ENCODE measurements around the gene PTPRM.

PTPRM gene

DNA sequence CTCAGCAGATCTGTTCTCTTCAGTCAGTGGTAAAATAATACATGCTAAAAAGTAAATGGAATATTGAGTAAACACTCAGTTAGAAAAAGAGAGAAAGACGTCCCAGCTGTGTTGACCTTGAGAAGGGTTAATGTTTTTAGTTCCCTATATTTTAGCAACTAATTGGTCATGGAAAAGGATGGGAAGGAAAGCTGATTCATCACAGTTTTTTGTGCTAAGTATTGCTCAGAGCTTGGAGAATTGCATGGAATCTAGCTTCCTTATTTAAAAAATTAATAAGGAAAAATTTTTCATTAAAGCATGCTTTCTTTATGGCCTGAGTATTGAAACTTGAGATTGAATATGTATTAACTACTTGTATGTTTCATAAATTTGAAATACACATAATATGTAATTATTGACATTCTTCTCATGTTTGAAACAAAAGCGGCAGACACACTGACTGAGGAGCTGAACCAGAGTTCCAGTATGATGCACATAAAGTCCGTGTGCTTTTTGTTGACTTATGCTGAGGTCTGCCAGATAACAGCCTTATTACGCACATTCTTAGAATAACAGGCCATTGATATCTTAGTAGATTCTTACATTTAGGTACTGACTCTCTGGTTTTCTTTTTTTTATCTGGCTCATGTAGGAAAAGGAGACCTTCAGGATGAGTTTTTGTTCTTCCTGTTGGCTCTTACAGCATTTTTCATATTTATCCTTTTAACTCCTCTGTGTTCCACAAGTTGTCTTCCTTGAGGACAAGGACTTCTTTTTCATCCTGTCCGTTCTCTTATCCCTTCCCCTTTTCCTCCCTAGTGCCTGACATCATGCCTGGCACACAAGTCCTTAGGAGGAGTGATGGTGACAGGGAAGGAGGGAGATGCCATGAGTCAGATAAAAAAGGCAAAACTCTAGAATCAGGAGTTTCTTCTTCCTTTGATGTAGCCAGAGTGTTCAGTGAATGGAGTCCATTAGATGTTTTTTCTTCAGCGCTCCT lies 194.1 kb downstream of the PTPRM start:
- DNase-seq = peak; percentile 47

GRCh38 chr18:7764405-7764804 lies 197.3 kb downstream of the PTPRM start:
- DNase-seq = no peak

DNA sequence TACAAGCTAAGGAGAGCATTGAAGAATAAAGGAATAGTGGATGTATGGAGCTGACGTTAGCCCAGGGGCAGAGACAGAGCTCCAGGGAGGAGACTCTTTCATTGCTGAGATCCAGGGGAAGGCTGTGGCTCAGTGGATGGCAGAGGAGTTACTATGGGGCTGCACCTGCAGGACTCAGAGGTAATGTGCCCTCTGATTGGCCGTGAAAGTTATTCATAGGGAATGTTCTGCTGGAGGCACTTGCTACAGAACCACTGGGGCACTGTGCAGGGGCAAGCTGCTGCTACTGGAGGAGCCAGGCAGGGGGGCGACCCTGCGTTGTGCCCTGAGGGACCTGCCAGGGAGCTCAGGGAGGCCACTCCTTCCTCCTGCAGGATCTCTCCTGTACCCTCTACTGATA lies 199.2 kb downstream of the PTPRM start:
- no peak for DNase-seq

- DNase-seq = no peak
Measured at GRCh38 chr18:7766817-7767216, 199.7 kb downstream of the PTPRM start.

- DNase-seq = no peak
Measured at GRCh38 chr18:7770908-7771307, 203.8 kb downstream of the PTPRM start.

DNA sequence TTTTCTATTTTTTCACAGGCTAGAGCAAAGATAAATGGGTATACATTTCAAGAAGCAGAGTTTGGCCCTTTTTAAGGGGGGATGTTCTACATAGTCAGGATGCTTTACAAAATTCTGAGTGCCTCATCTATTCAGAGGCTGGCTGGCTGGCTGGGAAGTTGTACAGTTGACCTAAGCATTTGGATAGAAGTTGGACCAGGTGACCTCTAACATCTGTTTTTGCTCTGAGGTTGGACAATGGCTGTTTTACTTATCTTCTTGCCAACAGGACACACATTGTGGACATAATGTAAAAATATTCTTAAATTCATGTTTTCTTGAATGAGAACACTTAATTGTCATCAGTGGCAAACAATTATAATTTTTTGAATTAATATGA lies 205.4 kb downstream of the PTPRM start:
- no peak for DNase-seq

DNA sequence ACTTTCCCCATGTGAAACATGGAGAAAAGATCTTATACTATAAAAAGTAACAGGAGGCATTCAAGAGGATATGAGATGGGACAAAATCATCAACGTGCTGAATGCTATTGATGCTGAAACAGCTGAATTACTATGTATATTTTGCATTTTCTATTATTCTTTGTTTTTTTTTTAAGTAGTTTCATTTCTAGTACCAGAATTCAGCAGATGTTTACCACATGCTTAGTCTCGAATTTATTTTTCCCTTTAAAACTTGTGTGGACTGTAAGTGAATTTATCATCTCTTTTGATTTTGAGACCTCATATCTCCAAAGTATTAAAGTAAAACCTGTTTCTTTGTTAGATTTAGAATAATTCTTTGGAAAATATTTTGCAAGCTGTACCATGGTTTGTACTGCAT lies 205.8 kb downstream of the PTPRM start:
- DNase-seq = no peak

GRCh38 chr18:7775128-7775527 lies 208.0 kb downstream of the PTPRM start:
- no peak for DNase-seq

GRCh38 chr18:7775843-7776242 lies 208.7 kb downstream of the PTPRM start:
- no peak for DNase-seq

DNA sequence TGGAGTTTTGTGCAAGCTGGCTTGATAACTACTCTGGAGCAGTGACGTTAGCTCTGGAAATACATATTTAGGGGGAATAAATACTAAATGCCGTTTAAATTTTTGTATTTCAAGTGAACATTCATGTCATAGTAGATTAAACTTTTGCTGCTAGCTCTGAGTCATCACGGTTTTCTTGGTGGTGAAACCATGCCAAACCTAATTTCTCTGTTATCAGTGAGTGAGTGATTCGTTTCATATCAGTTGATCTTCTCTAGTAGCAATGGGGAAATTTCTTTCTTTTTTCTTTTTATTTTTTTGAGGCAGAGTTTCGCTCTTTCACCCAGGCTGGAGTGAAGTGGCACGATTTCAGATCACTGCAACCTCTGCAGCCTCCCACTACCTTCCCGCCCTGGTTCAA lies 211.1 kb downstream of the PTPRM start:
- peak; percentile 20 for DNase-seq

- DNase-seq = no peak
Measured at GRCh38 chr18:7779211-7779610, 212.1 kb downstream of the PTPRM start.

- no peak for DNase-seq
Measured at GRCh38 chr18:7784171-7784570, 217.1 kb downstream of the PTPRM start.

DNA sequence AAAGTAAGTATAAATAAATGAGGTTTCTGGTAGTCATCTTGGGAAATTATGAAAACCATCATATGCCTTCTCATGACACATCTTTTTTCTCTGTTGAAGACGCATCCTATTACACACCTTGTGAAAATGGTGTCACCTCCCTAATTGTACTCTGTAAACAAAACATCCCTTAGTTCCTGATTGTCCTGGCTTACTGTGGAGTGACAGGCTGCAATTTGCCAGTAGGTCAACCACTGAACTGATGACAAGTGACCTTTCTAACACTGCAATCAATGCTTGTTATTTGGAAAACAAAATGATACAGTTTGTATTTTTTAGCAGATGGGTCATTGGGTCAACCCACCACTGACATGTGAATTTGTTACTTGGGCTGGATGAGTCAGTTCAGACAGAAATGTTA lies 219.5 kb downstream of the PTPRM start:
- DNase-seq = no peak

GRCh38 chr18:7787339-7787738 lies 220.2 kb downstream of the PTPRM start:
- DNase-seq = no peak

DNA sequence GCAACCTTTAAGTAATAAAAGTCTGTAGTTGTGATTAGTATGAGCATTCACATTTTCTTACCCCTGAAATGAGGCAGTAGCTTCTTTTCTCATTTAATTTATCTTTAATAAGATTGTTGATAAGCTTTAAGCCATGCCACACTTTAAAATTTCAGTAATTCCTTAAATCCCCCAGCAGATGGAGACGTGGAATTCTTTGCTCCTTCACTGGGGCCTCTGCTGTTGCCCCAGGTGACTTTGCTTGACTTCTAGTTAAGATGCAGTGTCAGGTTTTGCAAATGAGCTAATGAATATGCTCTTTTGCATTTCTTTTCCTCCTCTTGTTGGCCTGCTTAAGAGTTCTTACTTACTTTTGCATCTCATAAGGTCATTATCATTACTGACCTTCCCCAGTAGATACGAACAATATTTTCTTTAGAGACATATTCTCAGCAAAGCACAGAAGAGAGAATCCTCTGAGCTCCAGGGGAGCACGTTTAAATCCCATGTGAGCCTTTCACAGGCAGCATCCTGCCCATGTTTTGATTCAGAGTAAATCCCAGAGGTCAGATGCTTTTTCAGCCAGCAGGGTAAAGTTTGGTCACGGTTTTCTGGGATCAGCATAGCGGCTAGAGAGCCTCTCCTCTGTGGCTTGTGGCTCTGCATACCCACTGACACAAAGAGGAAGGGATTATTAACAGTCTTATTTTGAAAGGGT lies 222.9 kb downstream of the PTPRM start:
- DNase-seq = peak; percentile 44

- no peak for DNase-seq
Measured at GRCh38 chr18:7793100-7793499, 226.0 kb downstream of the PTPRM start.

DNA sequence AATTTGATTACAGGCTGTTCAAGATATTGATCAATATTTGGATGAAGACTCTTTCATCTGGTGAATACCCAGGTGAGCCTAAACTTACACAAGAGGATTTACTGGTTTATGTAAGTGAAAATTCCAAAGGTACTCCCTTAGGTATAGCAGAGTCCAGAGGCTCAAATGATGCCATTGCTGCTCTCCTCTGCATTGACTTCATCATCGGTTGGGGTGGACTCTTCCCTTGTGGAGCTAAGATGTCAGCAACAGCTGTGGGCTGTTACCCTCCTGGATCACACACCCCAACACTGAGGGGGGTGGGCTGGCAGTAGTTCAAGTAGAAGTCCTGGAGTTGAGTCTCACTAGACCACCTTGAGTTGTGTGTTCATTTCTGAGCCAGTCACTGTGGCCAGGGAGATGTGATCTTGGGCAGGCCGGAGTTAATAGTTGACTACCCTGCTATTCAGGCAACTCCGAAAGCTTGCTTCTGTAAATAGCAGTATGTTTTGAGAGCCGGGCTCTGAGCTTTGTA lies 236.9 kb downstream of the PTPRM start:
- no peak for DNase-seq

- DNase-seq = no peak
Measured at GRCh38 chr18:7805096-7805495, 238.0 kb downstream of the PTPRM start.

DNA sequence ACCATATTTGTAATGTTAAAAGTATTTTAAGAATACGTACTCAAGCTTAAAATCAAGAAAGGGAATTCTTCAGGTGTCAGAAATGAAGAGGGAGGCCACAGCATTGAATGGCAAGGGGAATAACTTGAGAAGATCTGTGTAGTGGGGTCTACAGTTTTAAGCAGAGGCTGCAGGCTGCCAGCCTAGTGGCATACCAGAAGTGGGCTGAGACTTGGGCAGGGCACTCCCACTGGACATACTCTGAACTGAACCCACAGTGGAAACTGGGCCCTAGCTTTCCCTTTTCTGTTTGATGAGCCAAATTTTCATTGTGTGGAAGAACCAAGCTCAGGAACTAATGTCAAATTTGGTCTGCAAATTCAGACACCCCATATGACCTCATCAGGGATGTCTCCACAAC lies 238.8 kb downstream of the PTPRM start:
- DNase-seq = no peak

DNA sequence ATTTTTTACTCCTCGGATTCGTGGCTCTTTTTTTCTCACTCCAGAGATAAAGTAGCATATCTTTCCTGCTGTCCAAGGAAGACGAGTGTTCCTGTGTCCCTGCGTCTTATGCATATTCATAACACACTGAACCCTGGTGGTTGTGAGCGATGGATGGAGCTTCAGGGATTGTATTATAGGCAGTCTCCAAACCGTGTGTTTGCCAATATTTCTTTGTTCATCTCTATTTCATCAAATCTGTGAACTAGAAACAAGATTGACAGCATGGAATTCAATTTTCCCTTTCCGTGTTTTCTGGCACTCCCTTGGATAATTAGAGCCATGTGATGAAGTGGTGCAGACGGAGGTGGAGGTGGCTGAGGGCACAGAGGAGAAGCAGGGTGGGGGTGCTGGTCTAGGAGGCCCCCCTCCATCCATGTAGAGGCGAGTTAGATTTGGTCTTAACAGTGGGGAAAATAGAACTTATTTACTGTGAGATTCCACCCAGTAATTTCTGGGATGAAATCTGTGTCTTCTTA lies 240.9 kb downstream of the PTPRM start:
- no peak for DNase-seq

- no peak for DNase-seq
Measured at GRCh38 chr18:7808992-7809391, 241.9 kb downstream of the PTPRM start.

GRCh38 chr18:7809455-7809854 lies 242.3 kb downstream of the PTPRM start:
- DNase-seq = no peak

DNA sequence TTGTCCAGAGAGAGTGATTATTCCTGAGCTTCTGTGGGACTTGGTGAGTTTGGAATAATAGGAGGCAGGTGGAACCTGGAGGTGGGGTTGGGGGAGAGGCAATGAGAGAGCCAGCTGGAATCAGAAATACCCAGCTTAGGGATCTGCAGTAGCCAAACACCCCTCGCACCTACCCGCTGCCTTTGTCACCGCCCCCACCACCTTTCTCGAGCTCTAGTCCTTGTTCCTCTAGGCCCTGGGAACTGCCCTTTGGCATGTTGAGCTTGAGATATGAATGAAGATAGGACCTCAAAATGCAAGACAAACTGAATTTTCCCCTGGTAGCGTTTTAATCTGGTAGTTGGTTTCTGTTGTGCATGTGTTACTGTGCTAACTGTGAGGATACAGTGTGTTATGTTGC lies 242.9 kb downstream of the PTPRM start:
- no peak for DNase-seq
